ENCODE data around the gene ALG9. TPM values are rescaled to one million over a fixed set of nuclear protein-coding genes. Genes with fewer than 3 reads are reported as not detected.

ALG9 gene
- polyA plus RNA-seq, 1 donor (not counting 4 experiments of a cell fraction or from before 2014, with no cell fraction given): 27.2 TPM

- no peaks in the 10 kb centered on the region for H3K27me3 ChIP-seq (ENCODE audit: control insufficient read depth, extremely low read depth, insufficient read depth, low read length)
- H3K4me2 ChIP-seq (ENCODE audit: control insufficient read depth, extremely low read depth, insufficient read depth, low read depth, low read length): no peak overlapping the region
- FAIRE-seq: no peak
Measured at GRCh38 chr11:111882202-111882601, 10.8 kb upstream of the ALG9 start.

DNA sequence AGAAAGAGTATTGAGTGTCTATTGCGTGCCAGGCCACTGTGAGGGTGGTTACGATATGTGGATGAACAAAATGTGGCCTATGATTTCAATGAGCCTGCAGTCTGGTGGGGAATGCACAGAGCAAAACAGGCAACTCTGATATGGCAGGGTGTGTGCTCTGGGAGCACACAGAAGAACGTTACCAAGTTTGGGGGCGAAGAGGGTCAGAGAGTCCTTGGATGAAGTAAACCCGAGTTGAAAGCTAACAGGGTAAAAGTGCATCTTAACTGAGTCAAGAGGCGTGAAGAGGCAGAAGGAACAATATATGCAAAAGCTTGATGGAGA is 8.2 kb upstream of the ALG9 start:
- dilution Hi-C loops (cut with MboI; ENCODE audit: extremely low pct_ligation_motif_present, low sequenced_read_pairs): no loop called here
- Histone ChIP-seq H3K36me3 (ENCODE audit: control insufficient read depth in 2 of 2, extremely low read depth in 1 of 2, insufficient read depth in 2 of 2, low read length in 2 of 2) (no peaks in the 10 kb centered on the region), H3K4me1 (ENCODE audit: control insufficient read depth, extremely low read depth, insufficient read depth, low read length) (peaks cover 8% of the 10 kb centered on the region), H3K79me2 (ENCODE audit: control insufficient read depth, insufficient read depth, low read length) (no peaks in the 10 kb centered on the region), H3K4me3 (ENCODE audit: control insufficient read depth in 2 of 3, extremely low read depth in 1 of 3, insufficient read depth in 2 of 3, low read depth in 1 of 3, low read length in 3 of 3) (peak overlapping the region; percentile 53 to 96 (median 91)), H2AFZ (ENCODE audit: control insufficient read depth, low read length) (peak overlapping the region; percentile 100), H3K27ac (ENCODE audit: control insufficient read depth, insufficient read depth, low read length) (peak overlapping the region; percentile 100), H3K27me3 (ENCODE audit: control insufficient read depth, extremely low read depth, insufficient read depth, low read length) (no peaks in the 10 kb centered on the region), H3K4me2 (ENCODE audit: control insufficient read depth, extremely low read depth, insufficient read depth, low read depth, low read length) (peak overlapping the region; percentile 98), H4K20me1 (ENCODE audit: control insufficient read depth, extremely low read depth, insufficient read depth, low read length) (no peaks in the 10 kb centered on the region), H3K9ac (ENCODE audit: control insufficient read depth, extremely low read depth, insufficient read depth, low read length) (peak overlapping the region; percentile 98), H3K9me1 (ENCODE audit: control insufficient read depth, extremely low read depth, insufficient read depth, low read length) (no peaks in the 10 kb centered on the region), H3K9me3 (ENCODE audit: control insufficient read depth, low read depth, low read length) (no peaks in the 10 kb centered on the region)
- FAIRE-seq (no peak), DNase-seq (ENCODE audit: low read depth, low spot score) (no peak)
- TF ChIP-seq EZH2 (IDR thresholded peaks at IDR 0.05; ENCODE audit: low read length): no peak
- TF ChIP-seq, protein P1, sequence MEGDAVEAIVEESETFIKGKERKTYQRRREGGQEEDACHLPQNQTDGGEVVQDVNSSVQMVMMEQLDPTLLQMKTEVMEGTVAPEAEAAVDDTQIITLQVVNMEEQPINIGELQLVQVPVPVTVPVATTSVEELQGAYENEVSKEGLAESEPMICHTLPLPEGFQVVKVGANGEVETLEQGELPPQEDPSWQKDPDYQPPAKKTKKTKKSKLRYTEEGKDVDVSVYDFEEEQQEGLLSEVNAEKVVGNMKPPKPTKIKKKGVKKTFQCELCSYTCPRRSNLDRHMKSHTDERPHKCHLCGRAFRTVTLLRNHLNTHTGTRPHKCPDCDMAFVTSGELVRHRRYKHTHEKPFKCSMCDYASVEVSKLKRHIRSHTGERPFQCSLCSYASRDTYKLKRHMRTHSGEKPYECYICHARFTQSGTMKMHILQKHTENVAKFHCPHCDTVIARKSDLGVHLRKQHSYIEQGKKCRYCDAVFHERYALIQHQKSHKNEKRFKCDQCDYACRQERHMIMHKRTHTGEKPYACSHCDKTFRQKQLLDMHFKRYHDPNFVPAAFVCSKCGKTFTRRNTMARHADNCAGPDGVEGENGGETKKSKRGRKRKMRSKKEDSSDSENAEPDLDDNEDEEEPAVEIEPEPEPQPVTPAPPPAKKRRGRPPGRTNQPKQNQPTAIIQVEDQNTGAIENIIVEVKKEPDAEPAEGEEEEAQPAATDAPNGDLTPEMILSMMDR (optimal IDR thresholded peaks at IDR 0.05 in 1 of 3, IDR thresholded peaks at IDR 0.05 in 1 of 3, conservative IDR thresholded peaks at IDR 0.05 in 1 of 3; ENCODE audit: extremely low read depth in 1 of 3, insufficient read depth in 2 of 3, low read length in 3 of 3): no peak

More at GRCh38 chr11:111882202-111882601, 10.8 kb upstream of the ALG9 start:
- H3K9me1 ChIP-seq (ENCODE audit: control insufficient read depth, extremely low read depth, insufficient read depth, low read length): no peaks in the 10 kb centered on the region
- no peaks in the 10 kb centered on the region for H3K9me3 ChIP-seq (ENCODE audit: control insufficient read depth, low read depth, low read length)
- H3K9ac ChIP-seq (ENCODE audit: control insufficient read depth, extremely low read depth, insufficient read depth, low read length): no peak overlapping the region
- no peak overlapping the region for H3K4me3 ChIP-seq (ENCODE audit: control insufficient read depth in 2 of 3, extremely low read depth in 1 of 3, insufficient read depth in 2 of 3, low read depth in 1 of 3, low read length in 3 of 3)
- H3K27ac ChIP-seq (ENCODE audit: control insufficient read depth, insufficient read depth, low read length): no peak overlapping the region
- no peaks in the 10 kb centered on the region for H4K20me1 ChIP-seq (ENCODE audit: control insufficient read depth, extremely low read depth, insufficient read depth, low read length)
- H2AFZ ChIP-seq (ENCODE audit: control insufficient read depth, low read length): no peak overlapping the region
- H3K79me2 ChIP-seq (ENCODE audit: control insufficient read depth, insufficient read depth, low read length): no peaks in the 10 kb centered on the region
- DNase-seq (ENCODE audit: low read depth, low spot score): no peak
- TF ChIP-seq EZH2 (IDR thresholded peaks at IDR 0.05; ENCODE audit: low read length): no peak
- TF ChIP-seq, protein P1 (optimal IDR thresholded peaks at IDR 0.05 in 1 of 3, IDR thresholded peaks at IDR 0.05 in 1 of 3, conservative IDR thresholded peaks at IDR 0.05 in 1 of 3; ENCODE audit: extremely low read depth in 1 of 3, insufficient read depth in 2 of 3, low read length in 3 of 3): no peak
- H3K4me1 ChIP-seq (ENCODE audit: control insufficient read depth, extremely low read depth, insufficient read depth, low read length): peaks cover 8% of the 10 kb centered on the region
- H3K36me3 ChIP-seq (ENCODE audit: control insufficient read depth in 2 of 2, extremely low read depth in 1 of 2, insufficient read depth in 2 of 2, low read length in 2 of 2): no peaks in the 10 kb centered on the region
- dilution Hi-C loops (cut with MboI; ENCODE audit: extremely low pct_ligation_motif_present, low sequenced_read_pairs): no loop called here
